HG03575 (cell line): ENCODE measurements around the gene RPS2.
"Not testable (repeated sequence)": the region's sequence is repeated elsewhere in the genome, so short reads cannot be mapped to it uniquely, and the experiment has no call there.

ENCODE experiments used
- ATAC-seq: cut with Tn5 transposase; IDR thresholded peaks from one replicate; pipeline ENCODE4 v1.9.1; 2021; ENCODE audit not compliant: unreplicated experiment, insufficient number of reproducible peaks, low FRiP score; ENCODE audit errors: extremely low read depth

The RPS2 gene

GRCh38 chr16:1972490-1972877, 7.9 kb upstream of the RPS2 start:
- no peak for ATAC-seq

- no peak for ATAC-seq
Observed at GRCh38 chr16:1971796-1972489, 7.3 kb upstream of the RPS2 start, which contains the start of gene TBL3. Gene TBL3, plus strand, starts transcription at chr16:1972053. Its CDS starts 112 bp downstream, at chr16:1972165.

GRCh38 chr16:1968146-1968953, 3.7 kb upstream of the RPS2 start:
- no peak for ATAC-seq

- ATAC-seq, result no peak
Observed at GRCh38 chr16:1966460-1966859, 1.8 kb upstream of the RPS2 start, which contains the start of gene RNF151. Gene RNF151, plus strand, starts transcription at chr16:1966856. Its CDS starts 26 bp downstream, at chr16:1966882.

GRCh38 chr16:1965396-1966001, 873 bp upstream of the RPS2 start:
- no peak for ATAC-seq

GRCh38 chr16:1963806-1964505, 670 bp downstream of the RPS2 start:
- ATAC-seq, result no peak

- not testable (repeated sequence) for ATAC-seq
Observed at GRCh38 chr16:1962161-1963153, 2.2 kb downstream of the RPS2 start.

GRCh38 chr16:1961651-1962067, 3.0 kb downstream of the RPS2 start:
- no peak for ATAC-seq

- no peak for ATAC-seq
Observed at GRCh38 chr16:1960665-1961630, 3.7 kb downstream of the RPS2 start.

- no peak for ATAC-seq
Observed at GRCh38 chr16:1959269-1960039, 5.2 kb downstream of the RPS2 start, which contains the start of gene NDUFB10. Gene NDUFB10, plus strand, starts transcription at chr16:1959538. Its CDS starts 87 bp downstream, at chr16:1959625.

- no peak for ATAC-seq
Observed at GRCh38 chr16:1958715-1959268, 5.8 kb downstream of the RPS2 start.

- ATAC-seq, result not testable (repeated sequence)
Observed at GRCh38 chr16:1958143-1958491, 6.5 kb downstream of the RPS2 start.

- ATAC-seq, result not testable (repeated sequence)
Observed at GRCh38 chr16:1957434-1958142, 7.0 kb downstream of the RPS2 start.

GRCh38 chr16:1953734-1954133, 10.9 kb downstream of the RPS2 start:
- ATAC-seq, result no peak

GRCh38 chr16:1950559-1950958, 14.1 kb downstream of the RPS2 start:
- ATAC-seq, result no peak
